Measurements from ENCODE around the gene PIK3CA.
"Not testable (repeated sequence)": the region's sequence is repeated elsewhere in the genome, so short reads cannot be mapped to it uniquely, and the experiment has no call there.

PIK3CA gene

GRCh38 chr3:179147873-179148615 is at the start of gene PIK3CA:
Gene PIK3CA (plus strand): TSS chr3:179148357. CDS start chr3:179198826, 50,469 bp downstream.
- peak; percentile 62 to 92 for DNase-seq

GRCh38 chr3:179098388-179099077 is 49.6 kb upstream of the PIK3CA start:
- no peak for DNase-seq

- no peak for DNase-seq
Measured at GRCh38 chr3:179100652-179101051, 47.5 kb upstream of the PIK3CA start.

GRCh38 chr3:179105881-179106280 is 42.3 kb upstream of the PIK3CA start:
- no peak for DNase-seq

- DNase-seq = no peak
Measured at GRCh38 chr3:179107617-179108016, 40.5 kb upstream of the PIK3CA start.

- DNase-seq = no peak
Measured at GRCh38 chr3:179108086-179108485, 40.1 kb upstream of the PIK3CA start.

- no peak for DNase-seq
Measured at GRCh38 chr3:179113903-179114302, 34.3 kb upstream of the PIK3CA start.

- DNase-seq = not testable (repeated sequence)
Measured at GRCh38 chr3:179115444-179115843, 32.7 kb upstream of the PIK3CA start.

GRCh38 chr3:179116816-179117215 is 31.3 kb upstream of the PIK3CA start:
- no peak for DNase-seq

- not testable (repeated sequence) for DNase-seq
Measured at GRCh38 chr3:179132191-179132890, 15.8 kb upstream of the PIK3CA start.

GRCh38 chr3:179133575-179133974 is 14.6 kb upstream of the PIK3CA start:
- no peak for DNase-seq

- no peak for DNase-seq
Measured at GRCh38 chr3:179136195-179136594, 12.0 kb upstream of the PIK3CA start.

- no peak for DNase-seq
Measured at GRCh38 chr3:179141890-179142289, 6.3 kb upstream of the PIK3CA start.

- peak; percentile 26 to 62 for DNase-seq
Measured at GRCh38 chr3:179146911-179147513, 1.1 kb upstream of the PIK3CA start.

- DNase-seq = no peak
Measured at GRCh38 chr3:179147514-179147872, 664 bp upstream of the PIK3CA start.

GRCh38 chr3:179148616-179149405 is 654 bp downstream of the PIK3CA start:
- no peak for DNase-seq

GRCh38 chr3:179149406-179149867 is 1.3 kb downstream of the PIK3CA start:
- DNase-seq = no peak

GRCh38 chr3:179149951-179150350 is 1.8 kb downstream of the PIK3CA start:
- DNase-seq = no peak

GRCh38 chr3:179150610-179151009 is 2.5 kb downstream of the PIK3CA start:
- no peak for DNase-seq

GRCh38 chr3:179151474-179151873 is 3.3 kb downstream of the PIK3CA start:
- no peak for DNase-seq

GRCh38 chr3:179156170-179156569 is 8.0 kb downstream of the PIK3CA start:
- no peak for DNase-seq

GRCh38 chr3:179156775-179157174 is 8.6 kb downstream of the PIK3CA start:
- no peak for DNase-seq

All from cerebellar nuclear complex (tissue), 1 donor.